Astrocyte (in vitro differentiated cells and primary cell): ENCODE data around the gene HYAL1. TPM values are rescaled to one million over a fixed set of nuclear protein-coding genes. Genes with fewer than 3 reads are reported as not detected.

Experiments used
- DNase-seq: peaks from one replicate; pipeline ENCODE4 v3.0.0-alpha.2; 2010; ENCODE audit warnings: low read depth
- FAIRE-seq: peaks from 2 replicates; lab custom pipeline; 2011; peaks lifted over from hg19 to GRCh38; lab: Jason Lieb, UNC
- H2AFZ ChIP-seq: 2 replicates; pipeline ENCODE4 v1.6.0; 2012; ENCODE audit warnings: low read depth, low read length, inconsistent platforms
- H3K27ac ChIP-seq: 2 replicates; pipeline ENCODE4 v1.5.1; 2011; ENCODE audit warnings: low read depth, low read length, inconsistent platforms
- H3K27me3 ChIP-seq: 2 replicates; pipeline ENCODE4 v1.6.0; 2011; ENCODE audit warnings: low read length, inconsistent platforms; ENCODE audit not compliant: insufficient read depth
- H3K36me3 ChIP-seq: 2 replicates; pipeline ENCODE4 v1.5.1; 2011; ENCODE audit warnings: low read length, inconsistent platforms; ENCODE audit not compliant: insufficient read depth
- H3K4me1 ChIP-seq: 2 replicates; pipeline ENCODE4 v1.5.1; 2011; ENCODE audit warnings: low read length, inconsistent platforms; ENCODE audit not compliant: insufficient read depth
- H3K4me2 ChIP-seq: 2 replicates; pipeline ENCODE4 v1.6.0; 2012; ENCODE audit warnings: low read length, inconsistent platforms
- H3K4me3 ChIP-seq: 2 replicates; pipeline ENCODE4 v1.5.1; 2011; ENCODE audit warnings: low read depth, mild to moderate bottlenecking, low read length, inconsistent platforms; ENCODE audit not compliant: insufficient read depth
- H3K79me2 ChIP-seq: 2 replicates; pipeline ENCODE4 v1.6.0; 2012; ENCODE audit warnings: mild to moderate bottlenecking, low read length, inconsistent platforms; ENCODE audit not compliant: insufficient read depth
- H3K9ac ChIP-seq: 2 replicates; pipeline ENCODE4 v1.6.0; 2012; ENCODE audit warnings: mild to moderate bottlenecking, low read length, inconsistent platforms
- H3K9me3 ChIP-seq: 2 replicates; pipeline ENCODE4 v1.5.1; 2012; ENCODE audit warnings: low read depth, mild to moderate bottlenecking, low read length, inconsistent platforms; ENCODE audit not compliant: insufficient read depth
- H4K20me1 ChIP-seq: 2 replicates; pipeline ENCODE4 v1.6.0; 2012; ENCODE audit warnings: low read length, inconsistent platforms; ENCODE audit not compliant: insufficient read depth
- H3K27ac Mint-ChIP-seq: one replicate; pipeline ENCODE4 v1.8.0; 2021; ENCODE audit warnings: mild to moderate bottlenecking, mixed read lengths; ENCODE audit not compliant: unreplicated experiment
- H3K27me3 Mint-ChIP-seq: one replicate; pipeline ENCODE4 v1.8.0; 2021; ENCODE audit warnings: low read depth, mixed read lengths; ENCODE audit not compliant: unreplicated experiment
- H3K36me3 Mint-ChIP-seq: one replicate; pipeline ENCODE4 v1.8.0; 2021; ENCODE audit warnings: low read depth, mixed read lengths; ENCODE audit not compliant: unreplicated experiment
- H3K4me1 Mint-ChIP-seq: one replicate; pipeline ENCODE4 v1.8.0; 2021; ENCODE audit warnings: low read depth, mixed read lengths; ENCODE audit not compliant: unreplicated experiment
- H3K4me3 Mint-ChIP-seq: one replicate; pipeline ENCODE4 v1.8.0; 2021; ENCODE audit warnings: mild to moderate bottlenecking, moderate library complexity, mixed read lengths; ENCODE audit not compliant: unreplicated experiment
- H3K9me3 Mint-ChIP-seq: one replicate; pipeline ENCODE4 v1.8.0; 2021; ENCODE audit warnings: mild to moderate bottlenecking, mixed read lengths; ENCODE audit not compliant: unreplicated experiment
- EZH2 ChIP-seq: IDR thresholded peaks from 2 replicates; pipeline ENCODE4 v1.6.1; 2012; ENCODE audit warnings: mild to moderate bottlenecking, low read length, inconsistent platforms; ENCODE audit not compliant: insufficient read depth
- total RNA-seq: library from RNA; stranded (reverse); gene quantifications from 2 replicates; pipeline ENCODE4 v1.2.1, GENCODE V29; 2021
- TF ChIP-seq, protein P1 (sequence below): IDR thresholded peaks from 2 replicates; pipeline ENCODE4 v1.5.1; 2011; ENCODE audit warnings: low read depth, mild to moderate bottlenecking, inconsistent platforms, low read length, moderate library complexity; ENCODE audit not compliant: insufficient read depth

The HYAL1 gene
- total RNA-seq, 1 donor from 2014 or later = 0.27 TPM

DNA sequence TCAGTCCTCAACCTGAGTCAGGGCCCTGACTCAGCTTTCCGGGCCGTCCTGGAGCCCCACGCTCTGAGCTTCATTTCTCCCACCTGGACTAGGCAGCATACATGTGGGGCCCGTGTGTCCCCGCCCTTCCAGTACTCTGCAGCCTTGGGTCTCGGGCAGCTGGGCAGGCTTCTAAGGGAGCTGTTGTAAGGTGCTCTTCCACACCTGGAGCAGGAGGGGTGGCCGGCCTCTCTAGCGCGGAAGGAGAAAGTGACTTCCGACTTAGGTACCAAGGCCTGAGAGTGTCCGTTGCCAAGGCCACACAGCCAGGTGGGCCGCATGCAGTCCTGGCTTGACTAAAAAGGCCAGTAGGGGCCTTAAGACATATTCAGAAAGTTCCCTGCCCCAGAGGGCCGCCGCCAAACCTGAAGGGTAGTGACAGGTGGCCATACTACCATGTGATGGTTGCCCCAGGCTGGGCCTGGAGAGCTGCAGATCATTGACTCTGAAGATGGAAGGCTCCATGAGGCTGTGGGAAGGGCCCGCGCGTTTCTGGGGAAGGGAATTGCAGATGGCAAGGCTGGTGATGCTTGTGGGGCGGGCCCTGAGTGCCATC is 43.8 kb downstream of the HYAL1 start:
- no peaks in the 10 kb centered on the region for H3K9me3 ChIP-seq
- peaks cover 34% of the 10 kb centered on the region for H3K4me1 ChIP-seq
- H3K4me3 ChIP-seq = no peak overlapping the region
- DNase-seq (no peak), FAIRE-seq (no peak)
- no peak for TF ChIP-seq EZH2
- TF ChIP-seq, protein P1, sequence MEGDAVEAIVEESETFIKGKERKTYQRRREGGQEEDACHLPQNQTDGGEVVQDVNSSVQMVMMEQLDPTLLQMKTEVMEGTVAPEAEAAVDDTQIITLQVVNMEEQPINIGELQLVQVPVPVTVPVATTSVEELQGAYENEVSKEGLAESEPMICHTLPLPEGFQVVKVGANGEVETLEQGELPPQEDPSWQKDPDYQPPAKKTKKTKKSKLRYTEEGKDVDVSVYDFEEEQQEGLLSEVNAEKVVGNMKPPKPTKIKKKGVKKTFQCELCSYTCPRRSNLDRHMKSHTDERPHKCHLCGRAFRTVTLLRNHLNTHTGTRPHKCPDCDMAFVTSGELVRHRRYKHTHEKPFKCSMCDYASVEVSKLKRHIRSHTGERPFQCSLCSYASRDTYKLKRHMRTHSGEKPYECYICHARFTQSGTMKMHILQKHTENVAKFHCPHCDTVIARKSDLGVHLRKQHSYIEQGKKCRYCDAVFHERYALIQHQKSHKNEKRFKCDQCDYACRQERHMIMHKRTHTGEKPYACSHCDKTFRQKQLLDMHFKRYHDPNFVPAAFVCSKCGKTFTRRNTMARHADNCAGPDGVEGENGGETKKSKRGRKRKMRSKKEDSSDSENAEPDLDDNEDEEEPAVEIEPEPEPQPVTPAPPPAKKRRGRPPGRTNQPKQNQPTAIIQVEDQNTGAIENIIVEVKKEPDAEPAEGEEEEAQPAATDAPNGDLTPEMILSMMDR = no peak
- H3K79me2 ChIP-seq = peaks cover 24% of the 10 kb centered on the region
- no peak overlapping the region for H2AFZ ChIP-seq
- Mint-ChIP-seq H3K4me1 (peaks cover 17% of the 10 kb centered on the region), H3K9me3 (no peaks in the 10 kb centered on the region), H3K36me3 (peaks cover 9% of the 10 kb centered on the region), H3K27me3 (no peaks in the 10 kb centered on the region), H3K27ac (peak overlapping the region; percentile 87), H3K4me3 (peak overlapping the region; percentile 64)
- H3K27me3 ChIP-seq = no peaks in the 10 kb centered on the region
- peaks cover 20% of the 10 kb centered on the region for H3K36me3 ChIP-seq
- H3K9ac ChIP-seq = peak overlapping the region; percentile 64
- H3K27ac ChIP-seq = peak overlapping the region; percentile 31
- peaks cover 26% of the 10 kb centered on the region for H4K20me1 ChIP-seq
- H3K4me2 ChIP-seq = peak overlapping the region; percentile 82

DNA sequence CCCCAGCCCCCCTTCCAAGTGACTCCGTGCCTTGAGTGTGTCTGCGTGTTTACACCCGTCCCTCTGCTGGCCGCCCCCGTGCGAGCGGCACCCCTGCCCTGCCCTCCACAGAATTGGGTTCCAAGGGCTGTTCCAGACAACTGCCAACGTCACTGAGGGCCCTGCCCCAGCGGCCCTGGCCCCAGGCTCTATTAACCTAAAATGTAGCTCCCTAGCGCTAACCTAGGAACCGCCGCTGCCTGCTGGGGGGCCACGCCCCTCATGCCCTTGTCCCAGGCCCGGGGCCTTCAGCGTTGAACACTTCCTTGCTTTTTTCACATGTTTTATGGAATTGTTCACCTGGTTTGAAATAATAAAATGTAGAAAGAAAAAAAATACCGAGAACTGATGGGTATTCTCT is 44.4 kb downstream of the HYAL1 start:
- H3K4me1 Mint-ChIP-seq = peaks cover 16% of the 10 kb centered on the region
- H2AFZ ChIP-seq = no peak overlapping the region
- FAIRE-seq (no peak), DNase-seq (no peak)
- peaks cover 34% of the 10 kb centered on the region for H3K4me1 ChIP-seq
- TF ChIP-seq, protein P1 = no peak
- no peak for TF ChIP-seq EZH2
- no peaks in the 10 kb centered on the region for H3K27me3 Mint-ChIP-seq
- no peaks in the 10 kb centered on the region for H3K27me3 ChIP-seq
- no peak overlapping the region for H3K27ac ChIP-seq
- no peaks in the 10 kb centered on the region for H3K9me3 ChIP-seq
- no peak overlapping the region for H3K4me3 ChIP-seq
- H3K9me3 Mint-ChIP-seq = no peaks in the 10 kb centered on the region
- H3K9ac ChIP-seq = no peak overlapping the region
- peak overlapping the region; percentile 41 for H3K27ac Mint-ChIP-seq
- H4K20me1 ChIP-seq = peaks cover 32% of the 10 kb centered on the region
- H3K36me3 ChIP-seq = peaks cover 20% of the 10 kb centered on the region
- peaks cover 30% of the 10 kb centered on the region for H3K79me2 ChIP-seq
- no peak overlapping the region for H3K4me3 Mint-ChIP-seq
- H3K4me2 ChIP-seq = no peak overlapping the region
- peaks cover 9% of the 10 kb centered on the region for H3K36me3 Mint-ChIP-seq

DNA sequence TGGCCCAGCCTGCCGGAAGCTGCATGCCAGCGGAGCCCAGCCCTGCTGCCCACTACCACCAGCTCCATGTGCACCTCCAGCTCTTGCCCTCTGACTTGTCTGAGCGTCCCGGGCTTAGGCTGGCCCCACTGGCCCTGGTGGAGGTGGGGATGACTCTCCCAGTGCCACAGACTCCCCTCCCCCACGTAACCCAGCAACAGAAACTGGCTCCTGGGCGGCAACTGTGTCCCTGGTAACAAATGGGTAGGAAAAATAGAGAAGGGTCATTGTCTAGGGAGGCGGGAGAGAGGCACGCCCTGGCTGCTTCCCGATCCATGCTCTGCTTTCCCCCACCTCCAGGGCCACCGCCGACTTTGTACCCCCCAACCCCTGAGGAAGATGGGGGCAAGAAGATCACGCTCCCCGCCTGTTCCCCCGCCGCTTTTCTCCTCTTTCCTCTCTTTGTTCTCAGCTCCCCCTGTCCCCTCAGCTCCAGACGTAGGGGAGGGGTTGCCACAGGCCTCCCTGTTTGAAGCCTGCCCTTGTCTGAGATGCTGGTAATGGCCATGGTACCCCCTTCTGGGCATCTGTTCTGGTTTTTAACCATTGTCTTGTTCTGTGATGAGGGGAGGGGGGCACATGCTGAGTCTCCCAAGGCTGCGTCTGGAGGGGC is 45.2 kb downstream of the HYAL1 start:
- Histone ChIP-seq H2AFZ (no peak overlapping the region), H3K36me3 (peaks cover 24% of the 10 kb centered on the region), H3K27ac (no peak overlapping the region), H4K20me1 (peaks cover 40% of the 10 kb centered on the region), H3K27me3 (no peaks in the 10 kb centered on the region), H3K9ac (no peak overlapping the region), H3K4me2 (no peak overlapping the region), H3K79me2 (peaks cover 37% of the 10 kb centered on the region), H3K4me1 (peaks cover 34% of the 10 kb centered on the region), H3K4me3 (no peak overlapping the region), H3K9me3 (no peaks in the 10 kb centered on the region)
- DNase-seq = no peak
- Mint-ChIP-seq H3K27ac (peak overlapping the region; percentile 62), H3K27me3 (no peaks in the 10 kb centered on the region), H3K9me3 (no peaks in the 10 kb centered on the region), H3K4me3 (no peak overlapping the region), H3K36me3 (peaks cover 9% of the 10 kb centered on the region), H3K4me1 (peaks cover 22% of the 10 kb centered on the region)
- TF ChIP-seq, protein P1 = no peak
- no peak for TF ChIP-seq EZH2
- FAIRE-seq = no peak
